Islet precursor cell (in vitro differentiated cells): ENCODE results near the gene HJV.
A peak's percentile ranks its signal among the peaks of the same experiment; 100 is the strongest.

Experiments
- DNase-seq: peaks from one replicate; pipeline ENCODE4 v3.0.0-alpha.2; 2018

The HJV gene

GRCh38 chr1:146021050-146021445, 487 bp downstream of the HJV start:
- no peak for DNase-seq

GRCh38 chr1:146020058-146021049, 1.2 kb downstream of the HJV start:
- no peak for DNase-seq

GRCh38 chr1:146019231-146020057, 2.1 kb downstream of the HJV start:
- DNase-seq = no peak

- DNase-seq = no peak
Measured at GRCh38 chr1:146016891-146017290, 4.6 kb downstream of the HJV start.

- no peak for DNase-seq
Measured at GRCh38 chr1:146013559-146013922, 8.0 kb downstream of the HJV start.

GRCh38 chr1:146012703-146013558, 8.6 kb downstream of the HJV start:
- no peak for DNase-seq

- DNase-seq = no peak
Measured at GRCh38 chr1:146010126-146010738, 11.3 kb downstream of the HJV start.

- DNase-seq = peak; percentile 16
Measured at GRCh38 chr1:146007489-146008133, 13.9 kb downstream of the HJV start.

GRCh38 chr1:146001709-146002108, 19.8 kb downstream of the HJV start:
- DNase-seq = peak; percentile 22

- DNase-seq = peak; percentile 19
Measured at GRCh38 chr1:145999321-146000024, 22.1 kb downstream of the HJV start.

- no peak for DNase-seq
Measured at GRCh38 chr1:145997718-145998023, 23.9 kb downstream of the HJV start.

- no peak for DNase-seq
Measured at GRCh38 chr1:145997016-145997717, 24.4 kb downstream of the HJV start.

GRCh38 chr1:145996433-145997015, 25.0 kb downstream of the HJV start, which contains the start of gene TXNIP:
Gene TXNIP (minus strand): TSS chr1:145996579. CDS start chr1:145996266, 313 bp downstream.
- DNase-seq = peak; percentile 98

GRCh38 chr1:145995964-145996432, 25.5 kb downstream of the HJV start:
- DNase-seq = no peak

GRCh38 chr1:145995148-145995881, 26.2 kb downstream of the HJV start:
- DNase-seq = no peak

- DNase-seq = no peak
Measured at GRCh38 chr1:145994391-145995120, 27.0 kb downstream of the HJV start.

GRCh38 chr1:145993618-145994390, 27.7 kb downstream of the HJV start:
- no peak for DNase-seq
